Measurements from ENCODE around the gene AADACL2. TPM values are rescaled to one million over a fixed set of nuclear protein-coding genes. Genes with fewer than 3 reads are reported as not detected.

The AADACL2 gene
- total and polyA plus RNA-seq, 2 experiments from 2014 or later: not detected

- no peaks in the 10 kb centered on the region for H3K9me2 ChIP-seq (ENCODE audit: insufficient read depth)
- Mint-ChIP-seq H3K4me3 (no peak overlapping the region), H3K9me3 (peaks cover 10% of the 10 kb centered on the region), H3K27ac (no peak overlapping the region), H3K4me1 (no peaks in the 10 kb centered on the region), H3K36me3 (ENCODE audit: low read depth) (no peaks in the 10 kb centered on the region), H3K27me3 (ENCODE audit: insufficient read depth, low read depth, poor library complexity) (peaks cover 2% of the 10 kb centered on the region)
- TF ChIP-seq CREB1 (CRISPR knock-in tag; IDR thresholded peaks at IDR 0.05; ENCODE audit: low read depth) (no peak), ZNF462 (CRISPR knock-in tag; IDR thresholded peaks at IDR 0.05) (no peak), POLR2AphosphoS5 (IDR thresholded peaks at IDR 0.05; ENCODE audit: low read depth) (no peak), ZNF114 (CRISPR knock-in tag; IDR thresholded peaks at IDR 0.05) (no peak), STAT1 (IDR thresholded peaks at IDR 0.05; ENCODE audit: unreplicated experiment) (no peak), NANOG (IDR thresholded peaks at IDR 0.05; ENCODE audit: borderline replicate concordance) (no peak), CTCF (conservative IDR thresholded peaks at IDR 0.05; ENCODE audit: low read depth in 2 of 2) (no peak), ZNF331 (CRISPR knock-in tag; IDR thresholded peaks at IDR 0.05; ENCODE audit: low read depth) (no peak), EZH2 (IDR thresholded peaks at IDR 0.05; ENCODE audit: low read depth, unreplicated experiment) (no peak), ETS1 (IDR thresholded peaks at IDR 0.05) (no peak), JUNB (IDR thresholded peaks at IDR 0.05; ENCODE audit: unreplicated experiment) (no peak), REST (IDR thresholded peaks at IDR 0.05; ENCODE audit: unreplicated experiment) (no peak), EZH2phosphoT487 (IDR thresholded peaks at IDR 0.05; ENCODE audit: unreplicated experiment) (no peak)
- no peaks in the 10 kb centered on the region for H4K20me1 ChIP-seq (replicated peaks; ENCODE audit: insufficient read depth)
- no peaks in the 10 kb centered on the region for H3K36me3 ChIP-seq (ENCODE audit: insufficient read depth)
- no peaks in the 10 kb centered on the region for H3K4me1 ChIP-seq (ENCODE audit: insufficient read depth)
- H3K27ac ChIP-seq (ENCODE audit: low read depth): no peak overlapping the region
- H3K4me2 ChIP-seq: no peak overlapping the region
- no peaks in the 10 kb centered on the region for H3F3A ChIP-seq (replicated peaks; ENCODE audit: low read depth)
- no peak overlapping the region; the same call in 1 of the 2 replicates for H2AFZ ChIP-seq
- no peak overlapping the region for H3K4me3 ChIP-seq
- no peaks in the 10 kb centered on the region for H3K27me3 ChIP-seq (ENCODE audit: insufficient read depth)
- no peaks in the 10 kb centered on the region for H3K79me2 ChIP-seq (replicated peaks; ENCODE audit: insufficient read depth)
- DNase-seq (ENCODE audit: low spot score) (no peak), ATAC-seq (no peak)
Observed at GRCh38 chr3:151732861-151733260, 866 bp upstream of the AADACL2 start.
